PC-9 (cell line): ENCODE results near the gene GPR152. TPM values are rescaled to one million over a fixed set of nuclear protein-coding genes. Genes with fewer than 3 reads are reported as not detected.
A peak's percentile ranks its signal among the peaks of the same experiment; 100 is the strongest.

Source experiments
- BruUV-seq: library from RNA; stranded (reverse); fragments of 400-500 nt; replicated peaks from 2 replicates; lab custom pipeline; 2021; lab: Mats Ljungman, UMichigan
- CTCF ChIA-PET: fragments of 300-600 bp; sonication (Branson Sonifier 250); formaldehyde crosslinking; loops from one replicate; lab custom pipeline; 2022; ENCODE audit warnings: antibody characterized with exemption; lab: Charles Lee
- POLR2A ChIA-PET: fragments of 300-600 bp; sonication (Branson Sonifier 250); formaldehyde crosslinking; loops from one replicate; lab custom pipeline; 2022; ENCODE audit warnings: antibody characterized with exemption; ENCODE audit not compliant: unreplicated experiment; lab: Charles Lee
- DNase-seq, 2 experiments: peaks; one replicate each; pipeline versions ENCODE4 v3.0.0 to v3.0.0-alpha.2; 2015 to 2022; ENCODE audit warnings: mixed read lengths in 1 of 2
- H2AFZ ChIP-seq: fragments of 200-600 bp; sonication (generic); 2 replicates; pipeline ENCODE4 v1.8.1; 2017; ENCODE audit warnings: antibody characterized with exemption
- H3F3A ChIP-seq: fragments of 200-600 bp; sonication (generic); 2 replicates; pipeline ENCODE4 v1.8.1; 2017; ENCODE audit warnings: antibody characterized with exemption, mild to moderate bottlenecking, low read depth; ENCODE audit not compliant: insufficient read depth
- H3K27ac ChIP-seq: fragments of 200-600 bp; sonication (generic); 2 replicates; pipeline ENCODE4 v1.6.1; 2016; ENCODE audit warnings: mixed run types
- H3K27me3 ChIP-seq: fragments of 200-600 bp; sonication (generic); 2 replicates; pipeline ENCODE4 v1.6.1; 2016; ENCODE audit warnings: low read depth, mixed run types; ENCODE audit not compliant: insufficient read depth
- H3K36me3 ChIP-seq: fragments of 200-600 bp; sonication (generic); 2 replicates; pipeline ENCODE4 v1.6.1; 2016; ENCODE audit warnings: low read depth, mixed run types
- H3K4me1 ChIP-seq: fragments of 200-600 bp; sonication (generic); replicated peaks from 2 replicates; pipeline ENCODE4 v1.6.1; 2016; ENCODE audit warnings: mixed run types; ENCODE audit not compliant: insufficient read depth
- H3K4me2 ChIP-seq: fragments of 200-600 bp; sonication (generic); 2 replicates; pipeline ENCODE4 v1.6.1; 2017; ENCODE audit warnings: mixed run types
- H3K4me3 ChIP-seq: fragments of 200-600 bp; sonication (generic); 2 replicates; pipeline ENCODE4 v1.6.1; 2016; ENCODE audit warnings: mixed run types
- H3K79me2 ChIP-seq: fragments of 200-600 bp; sonication (generic); 2 replicates; pipeline ENCODE4 v1.6.1; 2017; ENCODE audit warnings: low read depth, mixed run types
- H3K9me2 ChIP-seq: fragments of 200-600 bp; sonication (generic); 2 replicates; pipeline ENCODE4 v1.8.1; 2017; ENCODE audit warnings: mild to moderate bottlenecking; ENCODE audit not compliant: insufficient read depth
- H3K9me3 ChIP-seq: fragments of 200-600 bp; sonication (generic); 2 replicates; pipeline ENCODE4 v1.8.1; 2016; ENCODE audit warnings: low read depth; ENCODE audit not compliant: insufficient read depth
- H4K20me1 ChIP-seq: fragments of 200-600 bp; sonication (generic); 2 replicates; pipeline ENCODE4 v1.8.1; 2017; ENCODE audit not compliant: insufficient read depth
- EZH2 ChIP-seq: fragments of 200-600 bp; sonication (generic); IDR thresholded peaks from 2 replicates; pipeline ENCODE4 v1.8.0; 2017; ENCODE audit warnings: antibody characterized with exemption, low read depth
- intact Hi-C: fragments of 100-400 bp; cut with micrococcal nuclease; formaldehyde crosslinking; loops from one replicate; pipeline ENCODE4 v1.10.0; 2022; ENCODE audit not compliant: unreplicated experiment
- total RNA-seq: library from RNA; stranded (reverse); gene quantifications from 2 replicates; pipeline ENCODE4 v1.2.3, GENCODE V29; 2021
- TF ChIP-seq, protein P1 (sequence below): fragments of 200-600 bp; sonication (generic); conservative IDR thresholded peaks from 2 replicates; pipeline ENCODE4 v1.6.1; 2017; ENCODE audit warnings: mixed run types, antibody characterized with exemption, mild to moderate bottlenecking, moderate library complexity

The GPR152 gene
- total RNA-seq, 1 experiment from 2014 or later, result not detected

DNA sequence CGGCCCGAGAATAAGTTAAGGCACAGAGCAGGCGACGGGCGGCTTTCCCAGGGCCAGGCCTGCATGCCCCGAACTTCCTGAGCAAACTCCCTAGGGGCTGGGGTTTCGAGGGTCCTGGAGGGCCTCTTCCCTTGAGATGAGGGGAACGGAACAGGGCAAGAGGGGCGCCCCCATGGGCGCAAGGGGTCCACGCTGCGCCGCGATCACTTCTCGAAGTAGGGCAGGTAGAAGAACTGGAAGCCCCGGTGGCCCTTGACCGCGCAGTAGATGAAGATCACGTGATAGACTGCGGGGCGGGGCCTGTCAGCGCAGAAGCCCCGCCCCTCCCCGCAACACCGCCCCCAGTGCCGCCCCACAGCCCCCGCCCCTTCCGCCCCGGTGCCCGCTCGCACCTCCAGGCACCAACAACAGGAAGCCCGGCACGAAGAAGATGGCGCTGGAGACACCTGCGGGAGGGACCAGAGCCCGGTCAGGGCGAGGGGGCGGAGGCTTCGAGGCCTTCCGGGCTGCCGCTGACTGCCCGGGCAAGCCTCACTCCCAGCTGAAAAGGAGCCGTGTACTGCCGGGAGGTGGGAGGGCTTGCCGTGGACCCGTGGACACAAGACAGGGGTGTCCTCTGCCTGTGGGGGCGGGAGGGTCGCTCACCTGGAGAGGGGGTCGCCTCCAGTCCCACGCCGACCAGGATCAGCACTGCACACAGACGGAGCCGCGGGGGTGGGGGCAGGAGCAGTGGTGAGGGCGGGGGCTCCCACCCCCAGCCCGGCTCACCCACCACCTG lies 12.1 kb upstream of the GPR152 start:
- no peaks in the 10 kb centered on the region for H3K36me3 ChIP-seq
- TSS peak; percentile 68 for BruUV-seq
- peaks cover 41% of the 10 kb centered on the region for H3K79me2 ChIP-seq
- H3F3A ChIP-seq, result peaks cover 48% of the 10 kb centered on the region
- peaks cover 42% of the 10 kb centered on the region for H3K4me1 ChIP-seq
- H2AFZ ChIP-seq, result peak overlapping the region; percentile 82
- peak overlapping the region; percentile 96 for H3K27ac ChIP-seq
- H3K27me3 ChIP-seq, result no peaks in the 10 kb centered on the region
- peak; percentile 91 to 95 for DNase-seq
- no peaks in the 10 kb centered on the region for H4K20me1 ChIP-seq
- H3K9me3 ChIP-seq, result no peaks in the 10 kb centered on the region
- ChIA-PET POLR2A (interaction anchor here (0.6 kb wide), 1 partner anchor 43 kb away, joined by 3 read pairs; no protein-coding TSS in a partner anchor), CTCF (interaction anchor here (0.8 kb wide), 1 partner anchor 111 kb away, joined by 4 read pairs; the partner anchor contains the start of gene POLD4)
- intact Hi-C loops, result loop anchor here (1.0 to 5.0 kb wide), 3 partner anchors 21 to 118 kb away; partner anchors contain the start of genes CORO1B, GSTP1 and POLD4
- H3K4me3 ChIP-seq, result peak overlapping the region; percentile 93
- H3K9me2 ChIP-seq, result no peaks in the 10 kb centered on the region
- H3K4me2 ChIP-seq, result peak overlapping the region; percentile 88
- no peak for TF ChIP-seq EZH2
- TF ChIP-seq, protein P1, sequence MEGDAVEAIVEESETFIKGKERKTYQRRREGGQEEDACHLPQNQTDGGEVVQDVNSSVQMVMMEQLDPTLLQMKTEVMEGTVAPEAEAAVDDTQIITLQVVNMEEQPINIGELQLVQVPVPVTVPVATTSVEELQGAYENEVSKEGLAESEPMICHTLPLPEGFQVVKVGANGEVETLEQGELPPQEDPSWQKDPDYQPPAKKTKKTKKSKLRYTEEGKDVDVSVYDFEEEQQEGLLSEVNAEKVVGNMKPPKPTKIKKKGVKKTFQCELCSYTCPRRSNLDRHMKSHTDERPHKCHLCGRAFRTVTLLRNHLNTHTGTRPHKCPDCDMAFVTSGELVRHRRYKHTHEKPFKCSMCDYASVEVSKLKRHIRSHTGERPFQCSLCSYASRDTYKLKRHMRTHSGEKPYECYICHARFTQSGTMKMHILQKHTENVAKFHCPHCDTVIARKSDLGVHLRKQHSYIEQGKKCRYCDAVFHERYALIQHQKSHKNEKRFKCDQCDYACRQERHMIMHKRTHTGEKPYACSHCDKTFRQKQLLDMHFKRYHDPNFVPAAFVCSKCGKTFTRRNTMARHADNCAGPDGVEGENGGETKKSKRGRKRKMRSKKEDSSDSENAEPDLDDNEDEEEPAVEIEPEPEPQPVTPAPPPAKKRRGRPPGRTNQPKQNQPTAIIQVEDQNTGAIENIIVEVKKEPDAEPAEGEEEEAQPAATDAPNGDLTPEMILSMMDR, result no peak; the same call in 1 of the 2 replicates

GRCh38 chr11:67463680-67464410 lies 11.3 kb upstream of the GPR152 start:
- Histone ChIP-seq H3K36me3 (no peaks in the 10 kb centered on the region), H2AFZ (peak overlapping the region; percentile 82), H3K9me2 (no peaks in the 10 kb centered on the region), H3K27me3 (no peaks in the 10 kb centered on the region), H3K27ac (peak overlapping the region; percentile 96), H4K20me1 (no peaks in the 10 kb centered on the region), H3K9me3 (no peaks in the 10 kb centered on the region), H3K4me1 (peaks cover 40% of the 10 kb centered on the region), H3K4me3 (peak overlapping the region; percentile 93), H3F3A (peaks cover 53% of the 10 kb centered on the region), H3K4me2 (peak overlapping the region; percentile 88), H3K79me2 (peaks cover 40% of the 10 kb centered on the region)
- DNase-seq, result peak; percentile 88 to 91
- ChIA-PET CTCF (interaction anchor here (0.6 kb wide), 1 partner anchor 107 kb away, joined by 5 read pairs; no protein-coding TSS in a partner anchor), POLR2A (no interaction called here)
- no peak for TF ChIP-seq EZH2
- TF ChIP-seq, protein P1, result no peak
- TSS peak; percentile 50 for BruUV-seq
- intact Hi-C loops, result loop anchor here (1.0 kb wide), 1 partner anchor 21 kb away; the partner anchor contains the start of gene CORO1B

DNA sequence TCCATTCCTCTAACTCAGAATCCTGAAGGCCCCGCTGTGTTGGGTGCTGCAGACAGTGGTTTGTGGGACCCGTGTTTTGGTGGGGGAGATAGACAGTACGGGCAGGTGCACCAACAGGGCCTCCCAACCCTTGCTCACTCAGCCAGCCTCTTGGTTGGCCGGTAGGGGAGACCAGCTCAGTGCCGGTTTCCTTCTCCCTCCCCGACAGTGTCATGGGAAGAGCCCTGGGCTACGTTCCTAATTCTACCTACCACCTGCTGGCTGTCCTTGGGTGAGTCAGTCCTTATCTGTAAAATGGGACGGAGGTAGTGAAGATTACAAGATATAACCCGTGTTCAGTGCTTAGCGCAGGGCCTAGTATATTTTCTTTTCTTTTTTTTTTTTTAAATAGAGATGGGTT lies 10.7 kb upstream of the GPR152 start:
- Histone ChIP-seq H3K4me3 (no peak overlapping the region), H3F3A (peaks cover 53% of the 10 kb centered on the region), H3K9me2 (no peaks in the 10 kb centered on the region), H2AFZ (no peak overlapping the region), H3K79me2 (peaks cover 33% of the 10 kb centered on the region), H4K20me1 (no peaks in the 10 kb centered on the region), H3K27ac (peak overlapping the region; percentile 96), H3K4me2 (peak overlapping the region; percentile 88), H3K4me1 (peaks cover 40% of the 10 kb centered on the region), H3K27me3 (no peaks in the 10 kb centered on the region), H3K36me3 (no peaks in the 10 kb centered on the region), H3K9me3 (no peaks in the 10 kb centered on the region)
- intact Hi-C loops, result no loop called here
- POLR2A ChIA-PET, result no interaction called here
- no peak for DNase-seq
- no TSS peak for BruUV-seq
- TF ChIP-seq EZH2, result no peak
- TF ChIP-seq, protein P1, result no peak
- CTCF ChIA-PET, result no interaction called here
